ENCODE results near the gene NXPH3. TPM values are rescaled to one million over a fixed set of nuclear protein-coding genes. Genes with fewer than 3 reads are reported as not detected.

The NXPH3 gene
- polyA plus RNA-seq, 1 of the 3 experiments (the other 2 are of a cell fraction): 0.30 TPM

- TF ChIP-seq REST (IDR thresholded peaks at IDR 0.05; ENCODE audit: low read depth, low read length): no peak
- no peak for TF ChIP-seq PBX3 (IDR thresholded peaks at IDR 0.05)
- no peak for TF ChIP-seq NFIC (IDR thresholded peaks at IDR 0.05; ENCODE audit: borderline replicate concordance)
- no peak for TF ChIP-seq RAD21 (IDR thresholded peaks at IDR 0.05; ENCODE audit: low read length)
- no peak for TF ChIP-seq FOSL2 (IDR thresholded peaks at IDR 0.05; ENCODE audit: borderline replicate concordance, low read depth)
- no peak for TF ChIP-seq RFX5 (IDR thresholded peaks at IDR 0.05; ENCODE audit: low read length)
- no peak for TF ChIP-seq MEF2A (IDR thresholded peaks at IDR 0.05; ENCODE audit: borderline replicate concordance, low read depth)
- no peak for TF ChIP-seq YY1 (IDR thresholded peaks at IDR 0.05; ENCODE audit: low read depth)
- no peak for TF ChIP-seq MXI1 (IDR thresholded peaks at IDR 0.05; ENCODE audit: low read depth, low read length)
These were observed 54.6 kb downstream of the NXPH3 start (continued) for GRCh38 chr17:49630113-49630900.

- Histone ChIP-seq H2AFZ (ENCODE audit: low read depth) (no peak overlapping the region), H3K9me2 (no peaks in the 10 kb centered on the region), H3K4me1 (ENCODE audit: control insufficient read depth in 1 of 2, insufficient read depth in 2 of 2, low read depth in 1 of 2, low read length in 1 of 2) (peaks cover 6 to 51% of the 10 kb centered on the region in 2 experiments), H3K36me3 (replicated peaks in 1 of 2; ENCODE audit: control insufficient read depth in 1 of 2, insufficient read depth in 2 of 2, low read length in 1 of 2) (no peaks in the 10 kb centered on the region), H4K20me1 (ENCODE audit: insufficient read depth) (peaks cover 6% of the 10 kb centered on the region; the same call in 1 of the 2 replicates), H3F3A (replicated peaks; ENCODE audit: insufficient read depth) (peaks cover 27% of the 10 kb centered on the region), H3K9ac (no peak overlapping the region), H3K4me2 (no peak overlapping the region), H3K27ac (ENCODE audit: low read depth in 2 of 2, low read length in 1 of 2) (no peak overlapping the region), H3K4me3 (ENCODE audit: low read depth in 2 of 2, low read length in 1 of 2) (no peak overlapping the region), H3K27me3 (ENCODE audit: insufficient read depth) (no peaks in the 10 kb centered on the region), H3K79me2 (ENCODE audit: insufficient read depth) (peaks cover 84% of the 10 kb centered on the region), H3K9me3 (no peaks in the 10 kb centered on the region)
- TF ChIP-seq MEF2A (IDR thresholded peaks at IDR 0.05; ENCODE audit: borderline replicate concordance, low read depth) (no peak), NFIC (IDR thresholded peaks at IDR 0.05; ENCODE audit: borderline replicate concordance) (no peak), REST (IDR thresholded peaks at IDR 0.05; ENCODE audit: low read depth, low read length) (no peak), EZH2phosphoT487 (IDR thresholded peaks at IDR 0.05; ENCODE audit: borderline replicate concordance, low read depth) (no peak), MAX (IDR thresholded peaks at IDR 0.05; ENCODE audit: low read depth) (no peak), SIN3A (IDR thresholded peaks at IDR 0.05; ENCODE audit: borderline replicate concordance, low read depth, low read length) (no peak), IRF3 (IDR thresholded peaks at IDR 0.05; ENCODE audit: low read depth, low read length) (no peak), CHD2 (IDR thresholded peaks at IDR 0.05; ENCODE audit: low read length, partially characterized antibody) (no peak)
- ChIA-PET POLR2A (no interaction called here), CTCF (interaction anchor here (0.8 to 1.4 kb wide), 3 partner anchors 17 to 77 kb away, joined by 3 to 4 read pairs (median 4); no protein-coding TSS in a partner anchor)
- WGBS (ENCODE audit: low lambda C conversion rate): 98% methylated on average over 1 of the region's 1 CpG
- no peak for DNase-seq
These were observed 55.8 kb downstream of the NXPH3 start for GRCh38 chr17:49631496-49631895.

Measured in SK-N-SH (cell line).